Upper lobe of left lung (tissue), 6 donors: ENCODE results near the gene NHERF2. TPM values are rescaled to one million over a fixed set of nuclear protein-coding genes. Genes with fewer than 3 reads are reported as not detected.
"Not testable (repeated sequence)": the region's sequence is repeated elsewhere in the genome, so short reads cannot be mapped to it uniquely, and the experiment has no call there.

Experiments used
- ATAC-seq, 2 donors: fragments of 200-7000 bp; cut with Tn5 transposase; one replicate each; pipeline ENCODE4 v1.9.1; 2022; ENCODE audit warnings: mild to moderate bottlenecking in 2 of 2, moderate library complexity in 2 of 2; ENCODE audit not compliant: low FRiP score in 2 of 2
- DNase-seq, 2 donors: peaks; one replicate each; pipeline ENCODE4 v3.0.0-alpha.2; 2019 to 2020
- H3K27ac ChIP-seq, 4 donors: fragments of 200-600 bp; sonication (generic); one replicate each; pipeline ENCODE4 v1.5.1; 2016 to 2019
- H3K27me3 ChIP-seq, 4 donors: fragments of 200-600 bp; sonication (generic); one replicate each; pipeline ENCODE4 v1.5.1; 2017 to 2019
- H3K36me3 ChIP-seq, 4 donors: fragments of 200-600 bp; sonication (generic); one replicate each; pipeline ENCODE4 v1.5.1; 2016 to 2019
- H3K4me1 ChIP-seq, 4 donors: fragments of 200-600 bp; sonication (generic); one replicate each; pipeline ENCODE4 v1.5.1; 2018 to 2019
- H3K4me3 ChIP-seq, 4 donors: fragments of 200-600 bp; sonication (generic); one replicate each; pipeline ENCODE4 v1.5.1; 2017 to 2019; ENCODE audit warnings: mild to moderate bottlenecking in 2 of 4, moderate library complexity in 1 of 4
- H3K9me3 ChIP-seq, 4 donors: fragments of 200-600 bp; sonication (generic); one replicate each; pipeline ENCODE4 v1.5.1; 2018 to 2019
- CTCF ChIP-seq, 6 experiments: fragments of 450-650 bp in 4 of 6; fragments of 200-600 bp in 2 of 6; sonication (generic) in 2 of 6; IDR thresholded peaks; one replicate each; pipeline ENCODE4 v1.5.1; 2016 to 2019; ENCODE audit warnings: antibody characterized with exemption in 6 of 6
- EP300 ChIP-seq, 4 donors: sonication (generic); formaldehyde crosslinking; IDR thresholded peaks; one replicate each; pipeline ENCODE4 v1.5.1; 2017; ENCODE audit warnings: antibody characterized with exemption in 4 of 4, control low read depth in 2 of 4
- POLR2A ChIP-seq, 4 donors: fragments of 450-650 bp; IDR thresholded peaks; one replicate each; pipeline ENCODE4 v1.5.1; 2016 to 2017; ENCODE audit warnings: antibody characterized with exemption in 4 of 4, mild to moderate bottlenecking in 2 of 4
- POLR2AphosphoS5 ChIP-seq, 2 donors: sonication (generic); formaldehyde crosslinking; IDR thresholded peaks; one replicate each; pipeline ENCODE4 v1.5.1; 2017; ENCODE audit warnings: antibody characterized with exemption in 2 of 2
- WGBS, 2 donors: methylation state at CpG; one replicate each; pipeline ENCODE4 v1.1.5; 2017 to 2018; 5-methylcytosine and 5-hydroxymethylcytosine counted together
- total RNA-seq, 6 donors: library from RNA; depleted of rRNA in 4 of 6; stranded (reverse); fragments of >200 nt in 4 of 6; gene quantifications; one replicate each; pipeline versions ENCODE4 v1.1.0 to v1.2.1, GENCODE V29; 2016 to 2021
- donor health status: DM: no; HTN: no; CAD: no; lungs with moderate emphysema.
- donor health status: DM: no; HTN: yes; CAD: no; lungs with severe emphysema.

Gene NHERF2
- total RNA-seq, 6 donors from 2014 or later: 131 to 604 (median 283) TPM

GRCh38 chr16:2032285-2033056 is 5.8 kb downstream of the NHERF2 start:
- no peak for DNase-seq
- Histone ChIP-seq H3K4me3 (peak overlapping the region; percentile 18 to 83 (median 54)), H3K9me3 (no peaks in the 10 kb centered on the region), H3K4me1 (peaks cover 63 to 76% (median 66%) of the 10 kb centered on the region in 4 donors), H3K27me3 (no peaks in the 10 kb centered on the region), H3K27ac (peak overlapping the region; percentile 88 to 97 (median 95)), H3K36me3 (peaks cover 0 to 44% (median 7%) of the 10 kb centered on the region in 4 donors)
- TF ChIP-seq POLR2AphosphoS5 (IDR thresholded peaks at IDR 0.05) (peak in 1 of 2 donors; percentile 1), CTCF (IDR thresholded peaks at IDR 0.05) (no peak)
- 53 to 55% methylated on average over 4 to 12 of the region's 15 CpGs for WGBS, 2 donors
- ATAC-seq: peak; percentile 13 to 39

GRCh38 chr16:2033057-2033908 is 6.6 kb downstream of the NHERF2 start:
- H3K36me3 ChIP-seq: peaks cover 0 to 52% (median 11%) of the 10 kb centered on the region in 4 donors
- no peaks in the 10 kb centered on the region for H3K27me3 ChIP-seq
- peak overlapping the region; percentile 88 to 97 (median 95) for H3K27ac ChIP-seq
- ATAC-seq (peak; percentile 61 to 71), DNase-seq (peak; percentile 44 to 90)
- peaks cover 63 to 77% (median 72%) of the 10 kb centered on the region in 4 donors for H3K4me1 ChIP-seq
- 14 to 22% methylated on average over 22 to 31 of the region's 37 CpGs for WGBS, 2 donors
- peak; percentile 61 to 85 for TF ChIP-seq POLR2AphosphoS5 (IDR thresholded peaks at IDR 0.05)
- TF ChIP-seq POLR2A (IDR thresholded peaks at IDR 0.05): peak in 1 of 4 donors; percentile 39
- peak in 2 of 4 donors; percentile 37 to 54 for TF ChIP-seq EP300 (IDR thresholded peaks at IDR 0.05)
- TF ChIP-seq CTCF (IDR thresholded peaks at IDR 0.05): no peak
- H3K9me3 ChIP-seq: no peaks in the 10 kb centered on the region
- peak overlapping the region; percentile 39 to 83 (median 54) for H3K4me3 ChIP-seq

- DNase-seq: peak in 1 of 2 donors; percentile 81
- H3K27me3 ChIP-seq, H3K9me3 ChIP-seq, ATAC-seq: not testable (repeated sequence)
- Histone ChIP-seq H3K27ac (peak overlapping the region; percentile 88 to 97 (median 95)), H3K36me3 (peaks cover 0 to 60% (median 15%) of the 10 kb centered on the region in 4 donors), H3K4me1 (peaks cover 69 to 77% (median 72%) of the 10 kb centered on the region in 4 donors), H3K4me3 (peak overlapping the region; percentile 39 to 83 (median 54))
- 21 to 36% methylated on average over 7 to 11 of the region's 32 CpGs for WGBS, 2 donors
Observed at GRCh38 chr16:2033909-2034695, 7.4 kb downstream of the NHERF2 start.

- WGBS, 2 donors: 43 to 59% methylated on average over 7 to 10 of the region's 17 CpGs
- no peak for TF ChIP-seq CTCF (IDR thresholded peaks at IDR 0.05)
- no peak for TF ChIP-seq POLR2A (IDR thresholded peaks at IDR 0.05)
- no peak for TF ChIP-seq EP300 (IDR thresholded peaks at IDR 0.05)
- no peak for TF ChIP-seq POLR2AphosphoS5 (IDR thresholded peaks at IDR 0.05)
- Histone ChIP-seq H3K9me3 (no peaks in the 10 kb centered on the region), H3K4me3 (peak overlapping the region; percentile 31 to 83 (median 54)), H3K4me1 (peaks cover 70 to 78% (median 74%) of the 10 kb centered on the region in 4 donors), H3K27ac (peak overlapping the region; percentile 86 to 97 (median 95)), H3K36me3 (peaks cover 0 to 56% (median 15%) of the 10 kb centered on the region in 4 donors), H3K27me3 (no peaks in the 10 kb centered on the region)
- DNase-seq: no peak
- ATAC-seq: no peak
Observed at GRCh38 chr16:2034696-2035430, 8.2 kb downstream of the NHERF2 start.
